Upper lobe of right lung (tissue), 1 donor: Measurements from ENCODE around the gene ZBTB45. TPM values are rescaled to one million over a fixed set of nuclear protein-coding genes. Genes with fewer than 3 reads are reported as not detected.

ENCODE experiments used
- ATAC-seq: fragments of 200-7000 bp; cut with Tn5 transposase; one replicate; pipeline ENCODE4 v1.9.1; 2020; ENCODE audit warnings: mild to moderate bottlenecking, moderate library complexity
- DNase-seq: peaks from one replicate; pipeline ENCODE4 v3.0.0-alpha.2; 2020
- H3K27ac ChIP-seq: fragments of 200-600 bp; one replicate; pipeline ENCODE4 v1.8.0; 2022
- H3K27me3 ChIP-seq: fragments of 200-600 bp; one replicate; pipeline ENCODE4 v1.8.0; 2022; ENCODE audit warnings: mild to moderate bottlenecking
- H3K36me3 ChIP-seq: fragments of 200-600 bp; one replicate; pipeline ENCODE4 v1.8.0; 2022
- H3K4me1 ChIP-seq: fragments of 200-600 bp; one replicate; pipeline ENCODE4 v1.8.0; 2022
- H3K4me3 ChIP-seq: fragments of 200-600 bp; one replicate; pipeline ENCODE4 v1.8.0; 2022; ENCODE audit warnings: mild to moderate bottlenecking
- H3K9me3 ChIP-seq: fragments of 200-600 bp; one replicate; pipeline ENCODE4 v1.8.0; 2022
- intact Hi-C: fragments of 100-400 bp; cut with DNase I; formaldehyde crosslinking; loops from one replicate; pipeline ENCODE4 v1.11.0; 2022
- total RNA-seq: library from RNA; stranded (reverse); fragmentation: NEBNext Ultra II Directional; extraction: Animal tissue kit (Norgen Biotek cat#: 25700); gene quantifications from one replicate; pipeline ENCODE4 v1.2.1, GENCODE V29; 2021
- TF ChIP-seq, protein P1 (sequence below): fragments of 200-600 bp; IDR thresholded peaks from one replicate; pipeline ENCODE4 v1.8.0; 2022; ENCODE audit warnings: antibody characterized with exemption
- donor health status: DM: no; HTN: yes; CAD: no; lungs with severe emphysema.

Gene ZBTB45
- total RNA-seq, 1 donor from 2014 or later = 14.1 TPM

DNA sequence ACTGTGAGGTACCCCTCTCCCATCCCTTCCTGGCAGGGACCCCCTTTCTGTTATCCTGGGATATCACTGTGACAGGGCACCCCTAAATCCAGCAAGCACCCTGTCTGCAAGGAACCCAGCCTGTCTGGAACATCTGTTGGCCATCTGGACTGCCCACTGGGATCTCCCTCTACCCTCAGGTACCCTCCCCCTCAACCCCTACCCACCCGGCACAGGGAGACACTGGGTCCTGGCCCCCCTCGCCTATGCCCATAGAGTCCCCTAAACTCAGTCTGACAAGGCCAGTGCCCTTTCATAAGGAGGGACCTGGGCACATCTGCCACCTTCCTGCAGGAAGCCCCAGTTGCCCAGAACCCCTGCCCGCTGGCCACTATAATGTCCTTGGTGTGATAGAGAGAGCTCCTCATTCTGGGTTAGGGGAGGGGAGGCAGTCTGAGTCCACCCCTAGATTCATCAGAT, 5.0 kb downstream of the ZBTB45 start:
- peaks cover 25% of the 10 kb centered on the region for H3K4me1 ChIP-seq
- TF ChIP-seq, protein P1, sequence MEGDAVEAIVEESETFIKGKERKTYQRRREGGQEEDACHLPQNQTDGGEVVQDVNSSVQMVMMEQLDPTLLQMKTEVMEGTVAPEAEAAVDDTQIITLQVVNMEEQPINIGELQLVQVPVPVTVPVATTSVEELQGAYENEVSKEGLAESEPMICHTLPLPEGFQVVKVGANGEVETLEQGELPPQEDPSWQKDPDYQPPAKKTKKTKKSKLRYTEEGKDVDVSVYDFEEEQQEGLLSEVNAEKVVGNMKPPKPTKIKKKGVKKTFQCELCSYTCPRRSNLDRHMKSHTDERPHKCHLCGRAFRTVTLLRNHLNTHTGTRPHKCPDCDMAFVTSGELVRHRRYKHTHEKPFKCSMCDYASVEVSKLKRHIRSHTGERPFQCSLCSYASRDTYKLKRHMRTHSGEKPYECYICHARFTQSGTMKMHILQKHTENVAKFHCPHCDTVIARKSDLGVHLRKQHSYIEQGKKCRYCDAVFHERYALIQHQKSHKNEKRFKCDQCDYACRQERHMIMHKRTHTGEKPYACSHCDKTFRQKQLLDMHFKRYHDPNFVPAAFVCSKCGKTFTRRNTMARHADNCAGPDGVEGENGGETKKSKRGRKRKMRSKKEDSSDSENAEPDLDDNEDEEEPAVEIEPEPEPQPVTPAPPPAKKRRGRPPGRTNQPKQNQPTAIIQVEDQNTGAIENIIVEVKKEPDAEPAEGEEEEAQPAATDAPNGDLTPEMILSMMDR = no peak
- DNase-seq = no peak
- H3K9me3 ChIP-seq = no peaks in the 10 kb centered on the region
- peaks cover 20% of the 10 kb centered on the region for H3K36me3 ChIP-seq
- H3K27me3 ChIP-seq = no peaks in the 10 kb centered on the region
- ATAC-seq = no peak
- intact Hi-C loops = no loop called here
- H3K27ac ChIP-seq = peak overlapping the region; percentile 66
- H3K4me3 ChIP-seq = peak overlapping the region; percentile 44

DNA sequence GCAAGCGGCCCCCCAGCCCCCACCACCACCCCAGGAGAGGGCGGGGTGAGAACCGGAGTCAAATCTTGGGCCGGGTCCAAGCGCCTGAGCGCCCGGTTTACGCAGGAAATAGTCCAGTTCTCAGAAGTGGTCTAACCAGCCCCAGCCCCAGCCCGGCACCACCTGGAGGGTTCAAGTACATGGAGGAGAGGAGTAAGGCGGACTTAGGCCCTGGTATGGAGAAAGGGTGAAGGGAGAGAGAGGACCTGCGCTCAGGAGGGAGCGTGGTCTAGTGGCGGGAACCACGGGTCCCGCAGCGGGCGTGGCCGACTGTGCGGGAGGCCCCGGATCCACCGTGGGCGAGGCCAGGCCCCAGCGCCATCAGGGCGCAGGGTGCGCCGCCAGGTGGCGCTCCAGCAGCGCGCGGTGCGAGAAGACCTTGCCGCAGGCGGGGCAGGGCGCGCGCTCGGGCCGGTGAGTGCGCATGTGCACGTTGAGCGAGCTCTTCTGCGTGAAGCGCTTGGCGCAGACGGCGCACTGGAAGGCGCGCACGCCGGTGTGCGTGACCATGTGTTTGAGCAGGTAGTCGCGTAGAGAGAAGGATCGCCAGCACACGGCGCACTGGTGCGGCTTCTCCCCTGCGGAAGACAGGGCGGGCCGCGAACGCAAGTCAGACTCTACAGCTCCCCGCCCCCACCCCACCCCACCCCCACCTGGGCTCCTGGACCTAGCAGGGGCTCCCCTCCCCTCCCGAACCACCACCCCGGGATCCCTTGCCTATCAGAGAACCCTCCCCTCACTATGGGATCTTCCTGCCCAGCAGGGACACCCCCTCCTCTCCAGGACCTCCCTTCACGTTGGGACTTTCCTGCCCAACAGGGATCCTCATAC, 5.7 kb downstream of the ZBTB45 start:
- Histone ChIP-seq H3K36me3 (peaks cover 20% of the 10 kb centered on the region), H3K4me3 (peak overlapping the region; percentile 44), H3K27ac (peak overlapping the region; percentile 66), H3K9me3 (no peaks in the 10 kb centered on the region), H3K27me3 (no peaks in the 10 kb centered on the region), H3K4me1 (peaks cover 25% of the 10 kb centered on the region)
- DNase-seq (peak; percentile 97), ATAC-seq (peak; percentile 95)
- intact Hi-C loops = no loop called here
- TF ChIP-seq, protein P1 = peak; percentile 92

DNA sequence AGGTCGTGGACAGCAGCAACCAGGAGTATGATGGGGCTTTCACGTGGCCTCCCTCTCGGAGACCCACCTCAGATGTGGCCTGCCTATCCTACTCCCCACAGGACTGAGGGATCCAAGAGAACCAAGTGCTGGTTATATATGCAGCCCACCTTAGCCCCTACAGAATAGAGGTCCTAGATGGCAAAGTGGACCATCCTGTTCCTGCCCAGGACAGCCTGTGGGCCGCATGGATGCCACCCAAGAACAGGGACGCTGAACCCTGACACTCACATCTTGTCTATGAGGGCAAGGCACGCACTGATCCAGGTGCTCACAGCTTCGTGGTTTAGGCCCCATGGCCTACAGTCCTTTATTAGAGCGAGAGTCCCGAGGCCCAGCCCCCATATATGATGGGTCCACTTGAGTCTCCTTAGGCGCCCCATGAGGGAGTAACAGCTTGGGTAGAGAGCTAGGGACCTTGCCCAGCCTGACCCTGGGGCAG, 6.4 kb downstream of the ZBTB45 start:
- Histone ChIP-seq H3K36me3 (peaks cover 20% of the 10 kb centered on the region), H3K4me1 (peaks cover 20% of the 10 kb centered on the region), H3K27ac (peak overlapping the region; percentile 66), H3K27me3 (no peaks in the 10 kb centered on the region), H3K4me3 (no peak overlapping the region), H3K9me3 (no peaks in the 10 kb centered on the region)
- TF ChIP-seq, protein P1 = no peak
- no peak for DNase-seq
- no peak for ATAC-seq
- intact Hi-C loops = no loop called here

DNA sequence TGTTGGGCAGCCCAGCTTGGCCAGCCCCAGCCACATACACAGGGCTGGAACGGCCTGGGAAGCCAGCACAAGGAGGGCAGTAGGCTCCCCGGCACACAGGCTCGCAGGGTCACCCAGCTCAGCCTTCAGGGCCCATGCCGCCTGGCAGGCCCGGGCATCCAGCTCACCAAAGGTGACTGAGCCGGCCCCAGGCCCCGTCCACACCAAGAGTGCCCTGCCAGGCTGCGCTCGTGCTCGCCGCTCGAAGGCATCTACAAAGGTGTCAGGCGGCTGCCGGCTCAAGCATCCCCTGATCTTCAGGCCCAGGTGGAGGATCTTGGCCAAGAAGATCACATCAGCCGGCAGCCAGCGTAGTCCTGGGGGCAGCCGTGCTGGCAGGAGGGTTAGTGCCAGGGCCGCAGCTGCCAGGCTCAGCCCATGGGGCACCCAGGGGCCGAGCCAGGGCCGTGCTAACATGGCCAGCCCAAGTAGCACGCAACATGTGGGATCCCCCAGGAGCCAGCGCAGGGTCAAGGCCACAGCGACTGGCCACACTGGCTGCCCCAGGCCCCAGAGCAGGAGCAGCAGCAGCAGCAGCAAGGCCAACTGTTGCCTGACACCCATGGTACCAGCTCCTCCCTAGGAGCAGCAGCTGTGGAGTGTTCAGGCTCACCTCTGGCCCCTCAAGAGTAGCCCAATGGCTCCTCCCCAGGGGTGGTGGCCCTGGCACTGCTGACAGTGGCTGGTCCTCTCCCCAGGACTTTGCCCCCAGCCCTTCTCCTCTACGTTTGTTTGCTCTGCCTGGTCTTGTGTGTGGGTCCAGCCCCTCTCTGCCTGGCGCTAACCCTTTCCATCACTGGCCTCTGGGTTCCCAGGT, 8.0 kb downstream of the ZBTB45 start, which contains the start of gene SLC27A5:
Gene SLC27A5 (minus strand): TSS at position 640 of the 856 bp plus-strand sequence. CDS start 37 bp downstream, at position 603.
- TF ChIP-seq, protein P1 = no peak
- intact Hi-C loops = no loop called here
- Histone ChIP-seq H3K9me3 (no peaks in the 10 kb centered on the region), H3K27ac (no peak within 1 kb of the TSS), H3K27me3 (no peaks in the 10 kb centered on the region), H3K4me3 (no peak within 1 kb of the TSS), H3K36me3 (peaks cover 11% of the 10 kb centered on the region), H3K4me1 (peaks cover 15% of the 10 kb centered on the region)
- no peak for DNase-seq
- no peak for ATAC-seq

DNA sequence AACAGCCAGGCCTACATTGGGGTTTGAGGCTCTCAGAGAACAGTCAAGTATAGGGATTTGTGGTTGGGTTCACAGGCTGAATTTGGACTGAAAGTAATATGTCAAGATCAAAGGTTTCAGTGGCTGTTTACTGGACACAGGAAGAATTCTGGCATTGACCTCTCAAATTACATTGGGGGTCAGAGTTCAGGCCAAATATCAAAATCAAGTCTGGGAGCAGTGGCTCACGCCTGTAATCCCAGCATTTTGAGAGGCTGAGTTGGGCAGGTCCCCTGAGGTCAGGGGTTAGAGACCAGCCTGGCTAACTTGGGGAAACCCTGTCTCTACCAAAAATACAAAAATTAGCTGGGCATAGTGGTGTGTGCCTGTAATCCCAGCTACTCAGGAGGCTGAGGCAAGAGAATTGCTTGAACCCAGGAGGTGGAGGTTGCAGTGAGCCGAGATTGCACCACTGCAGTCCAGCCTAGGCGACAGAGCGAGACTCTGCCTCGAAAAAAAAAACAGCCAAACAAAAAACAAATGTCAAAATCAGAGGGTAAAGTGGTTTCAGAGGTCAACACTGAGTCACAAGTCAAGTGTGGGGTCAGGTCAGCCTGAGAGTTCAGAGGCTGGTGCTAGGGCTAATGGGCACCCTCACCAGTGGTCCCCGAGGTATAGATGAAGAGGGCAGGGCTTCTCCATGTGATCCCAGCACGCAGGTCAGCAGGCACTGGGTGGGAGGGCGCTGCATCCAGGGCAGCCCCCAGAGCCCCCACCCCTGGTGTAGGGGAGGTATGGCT, 9.3 kb downstream of the ZBTB45 start:
- H3K4me3 ChIP-seq = no peak overlapping the region
- peaks cover 15% of the 10 kb centered on the region for H3K4me1 ChIP-seq
- ATAC-seq (no peak), DNase-seq (no peak)
- TF ChIP-seq, protein P1 = no peak
- intact Hi-C loops = no loop called here
- H3K9me3 ChIP-seq = no peaks in the 10 kb centered on the region
- no peaks in the 10 kb centered on the region for H3K36me3 ChIP-seq
- no peak overlapping the region for H3K27ac ChIP-seq
- H3K27me3 ChIP-seq = no peaks in the 10 kb centered on the region
